ENCODE data around the gene RNF150. TPM values are rescaled to one million over a fixed set of nuclear protein-coding genes. Genes with fewer than 3 reads are reported as not detected.

RNF150 gene
- total RNA-seq, 1 experiment from 2014 or later = 1.3 TPM

- no peaks in the 10 kb centered on the region for H3K36me3 ChIP-seq (ENCODE audit: control insufficient read depth, insufficient read depth, low read length)
- no peak for TF ChIP-seq POLR2AphosphoS5 (IDR thresholded peaks at IDR 0.05; ENCODE audit: low read depth, low read length)
- no peak for ATAC-seq
- intact Hi-C loops (cut with micrococcal nuclease; ENCODE audit: unreplicated experiment) = no loop called here
- H3K27me3 ChIP-seq (ENCODE audit: control insufficient read depth, insufficient read depth, low read length) = no peaks in the 10 kb centered on the region
- no TSS peak for BruUV-seq (replicated peaks)
- H3K9me3 ChIP-seq (ENCODE audit: control insufficient read depth, insufficient read depth, low read depth, low read length) = no peaks in the 10 kb centered on the region
- in situ Hi-C loops (cut with HindIII; ENCODE audit: low pct_unique_long_range_greater_than_20kb, low sequenced_read_pairs) = no loop called here
- DNase-seq (ENCODE audit: low read depth, low spot score) = no peak
- H3K4me1 ChIP-seq (ENCODE audit: control insufficient read depth, insufficient read depth, low read length) = no peaks in the 10 kb centered on the region
- H3K27ac ChIP-seq (ENCODE audit: low read length) = no peak overlapping the region
- ChIA-PET POLR2A (no interaction called here), CTCF (no interaction called here)
- no peak overlapping the region for H3K4me3 ChIP-seq (ENCODE audit: low read depth in 2 of 2, low read length in 2 of 2)
Measured at GRCh38 chr4:140924761-140925392, 208.4 kb downstream of the RNF150 start.

GRCh38 chr4:140906993-140907962, 226.0 kb downstream of the RNF150 start:
- no peak for ATAC-seq
- H3K9me3 ChIP-seq (ENCODE audit: control insufficient read depth, insufficient read depth, low read depth, low read length) = no peaks in the 10 kb centered on the region
- H3K4me3 ChIP-seq (ENCODE audit: low read depth in 2 of 2, low read length in 2 of 2) = no peak overlapping the region
- H3K36me3 ChIP-seq (ENCODE audit: control insufficient read depth, insufficient read depth, low read length) = no peaks in the 10 kb centered on the region
- POLR2A ChIA-PET = no interaction called here
- no peak overlapping the region for H3K27ac ChIP-seq (ENCODE audit: low read length)
- CTCF ChIA-PET = no interaction called here
- no peaks in the 10 kb centered on the region for H3K4me1 ChIP-seq (ENCODE audit: control insufficient read depth, insufficient read depth, low read length)
- intact Hi-C loops (cut with micrococcal nuclease; ENCODE audit: unreplicated experiment) = no loop called here
- in situ Hi-C loops (cut with HindIII; ENCODE audit: low pct_unique_long_range_greater_than_20kb, low sequenced_read_pairs) = no loop called here
- BruUV-seq (replicated peaks) = no TSS peak
- no peak for DNase-seq (ENCODE audit: low read depth, low spot score)
- no peaks in the 10 kb centered on the region for H3K27me3 ChIP-seq (ENCODE audit: control insufficient read depth, insufficient read depth, low read length)
- TF ChIP-seq SIN3A (IDR thresholded peaks at IDR 0.05; ENCODE audit: borderline replicate concordance, insufficient read depth, low read depth, low read length) (no peak), REST (IDR thresholded peaks at IDR 0.05; ENCODE audit: insufficient read depth in 1 of 2, low read depth in 2 of 2, low read length in 1 of 2) (no peak), TCF7L2 (IDR thresholded peaks at IDR 0.05; ENCODE audit: low read depth, low read length) (no peak), POLR2AphosphoS5 (IDR thresholded peaks at IDR 0.05; ENCODE audit: low read depth, low read length) (no peak), CTCF (IDR thresholded peaks at IDR 0.05) (no peak)
